WTC11 (cell line): ENCODE results near the gene STAM. TPM values are rescaled to one million over a fixed set of nuclear protein-coding genes. Genes with fewer than 3 reads are reported as not detected.
A peak's percentile ranks its signal among the peaks of the same experiment; 100 is the strongest.

ENCODE experiments used
- ATAC-seq: fragments of 200-7000 bp; cut with Tn5 transposase; 2 replicates; pipeline ENCODE4 v1.10.0; 2021; ENCODE audit warnings: mild to moderate bottlenecking, moderate library complexity
- CTCF ChIA-PET: fragments of 300-600 bp; sonication (Branson Sonifier 250); formaldehyde crosslinking; loops from one replicate; lab custom pipeline; 2021; ENCODE audit warnings: antibody characterized with exemption; lab: Charles Lee
- POLR2A ChIA-PET: fragments of 350-600 bp; sonication (Branson Sonifier 250); formaldehyde crosslinking; loops from one replicate; lab custom pipeline; 2021; ENCODE audit warnings: antibody characterized with exemption; lab: Charles Lee
- DNase-seq: peaks from one replicate; pipeline ENCODE4 v3.0.0; 2021; ENCODE audit warnings: low spot score
- H3K27ac Mint-ChIP-seq: 2 replicates; pipeline ENCODE4 v1.8.0; 2021; ENCODE audit warnings: mixed read lengths
- H3K27me3 Mint-ChIP-seq: 2 replicates; pipeline ENCODE4 v1.8.0; 2021; ENCODE audit warnings: low read depth, mild to moderate bottlenecking, moderate library complexity, mixed read lengths
- H3K36me3 Mint-ChIP-seq: 2 replicates; pipeline ENCODE4 v1.8.0; 2021; ENCODE audit warnings: mixed read lengths
- H3K4me1 Mint-ChIP-seq: 2 replicates; pipeline ENCODE4 v1.8.0; 2022; ENCODE audit warnings: mixed read lengths
- H3K4me3 Mint-ChIP-seq: 2 replicates; pipeline ENCODE4 v1.8.0; 2021; ENCODE audit warnings: mild to moderate bottlenecking, moderate library complexity, mixed read lengths
- H3K9me3 Mint-ChIP-seq: 2 replicates; pipeline ENCODE4 v1.8.0; 2021; ENCODE audit warnings: mixed read lengths
- ATF1 ChIP-seq: sonication (generic); formaldehyde crosslinking; IDR thresholded peaks from 2 replicates; pipeline ENCODE4 v1.8.1; 2023; ENCODE audit warnings: mild to moderate bottlenecking, moderate library complexity, missing genetic modification reagents
- CREM ChIP-seq: sonication (generic); formaldehyde crosslinking; IDR thresholded peaks from 2 replicates; pipeline ENCODE4 v1.8.1; 2022; ENCODE audit warnings: mild to moderate bottlenecking, missing genetic modification reagents, moderate library complexity
- ELF4 ChIP-seq: sonication (generic); formaldehyde crosslinking; IDR thresholded peaks from 2 replicates; pipeline ENCODE4 v1.8.1; 2022; ENCODE audit warnings: low read depth, mild to moderate bottlenecking, moderate library complexity, missing genetic modification reagents
- JAZF1 ChIP-seq: fragments of 250-450 bp; sonication (Bioruptor Pico); IDR thresholded peaks from 2 replicates; pipeline ENCODE4 v1.9.0; 2021; ENCODE audit warnings: moderate library complexity, mild to moderate bottlenecking, inconsistent platforms
- JUN ChIP-seq: sonication (generic); formaldehyde crosslinking; IDR thresholded peaks from 2 replicates; pipeline ENCODE4 v1.8.0; 2023; ENCODE audit warnings: mild to moderate bottlenecking, missing genetic modification reagents
- MXD4 ChIP-seq: fragments of 250-450 bp; sonication (Bioruptor Pico); IDR thresholded peaks from 2 replicates; pipeline ENCODE4 v1.8.0; 2021; ENCODE audit warnings: mild to moderate bottlenecking, moderate library complexity, borderline replicate concordance
- NFE2L1 ChIP-seq: sonication (generic); formaldehyde crosslinking; IDR thresholded peaks from 2 replicates; pipeline ENCODE4 v1.8.1; 2023; ENCODE audit warnings: missing genetic modification reagents
- NFYB ChIP-seq: sonication (generic); formaldehyde crosslinking; conservative IDR thresholded peaks from 2 replicates; pipeline ENCODE4 v1.8.0; 2022; ENCODE audit warnings: low read depth, missing genetic modification reagents
- OVOL2 ChIP-seq: fragments of 250-450 bp; sonication (Bioruptor Pico); IDR thresholded peaks from 2 replicates; pipeline ENCODE4 v1.9.0; 2021; ENCODE audit warnings: mild to moderate bottlenecking, borderline replicate concordance
- RORB ChIP-seq: fragments of 250-450 bp; sonication (Bioruptor Pico); IDR thresholded peaks from 2 replicates; pipeline ENCODE4 v1.9.0; 2021; ENCODE audit warnings: mild to moderate bottlenecking
- SP1 ChIP-seq: sonication (generic); formaldehyde crosslinking; conservative IDR thresholded peaks from 2 replicates; pipeline ENCODE4 v1.8.1; 2022; ENCODE audit warnings: missing genetic modification reagents
- TEAD1 ChIP-seq: sonication (generic); formaldehyde crosslinking; IDR thresholded peaks from 2 replicates; pipeline ENCODE4 v1.8.0; 2022; ENCODE audit warnings: mild to moderate bottlenecking, missing genetic modification reagents
- TEAD4 ChIP-seq: sonication (generic); formaldehyde crosslinking; IDR thresholded peaks from 2 replicates; pipeline ENCODE4 v1.8.0; 2022; ENCODE audit warnings: mild to moderate bottlenecking, missing genetic modification reagents
- ZBTB21 ChIP-seq: sonication (generic); formaldehyde crosslinking; IDR thresholded peaks from 2 replicates; pipeline ENCODE4 v1.8.1; 2023; ENCODE audit warnings: mild to moderate bottlenecking, missing genetic modification reagents, borderline replicate concordance
- ZNF232 ChIP-seq: sonication (generic); formaldehyde crosslinking; IDR thresholded peaks from 2 replicates; pipeline ENCODE4 v1.8.0; 2022; ENCODE audit warnings: mild to moderate bottlenecking, missing genetic modification reagents
- total RNA-seq: library from RNA; stranded (reverse); gene quantifications from 3 replicates; pipeline ENCODE4 v1.2.3, GENCODE V29; 2021
- TF ChIP-seq, protein P1 (sequence below): fragments of 250-450 bp; sonication (Bioruptor Pico); IDR thresholded peaks from 2 replicates; pipeline ENCODE4 v1.8.0; 2021; ENCODE audit warnings: mild to moderate bottlenecking
- TF ChIP-seq, protein P2 (sequence below): fragments of 250-450 bp; sonication (Bioruptor Pico); IDR thresholded peaks from 2 replicates; pipeline ENCODE4 v1.9.0; 2021; ENCODE audit warnings: mild to moderate bottlenecking
- TF ChIP-seq, protein P3 (sequence below): sonication (generic); formaldehyde crosslinking; IDR thresholded peaks from 2 replicates; pipeline ENCODE4 v1.8.1; 2023; ENCODE audit warnings: mild to moderate bottlenecking, missing genetic modification reagents, moderate library complexity
- TF ChIP-seq, protein P4 (sequence below): sonication (generic); formaldehyde crosslinking; IDR thresholded peaks from 2 replicates; pipeline ENCODE4 v1.8.0; 2023; ENCODE audit warnings: missing genetic modification reagents, mild to moderate bottlenecking, borderline replicate concordance

Gene STAM
- total RNA-seq, 1 experiment from 2014 or later: 24.2 TPM

DNA sequence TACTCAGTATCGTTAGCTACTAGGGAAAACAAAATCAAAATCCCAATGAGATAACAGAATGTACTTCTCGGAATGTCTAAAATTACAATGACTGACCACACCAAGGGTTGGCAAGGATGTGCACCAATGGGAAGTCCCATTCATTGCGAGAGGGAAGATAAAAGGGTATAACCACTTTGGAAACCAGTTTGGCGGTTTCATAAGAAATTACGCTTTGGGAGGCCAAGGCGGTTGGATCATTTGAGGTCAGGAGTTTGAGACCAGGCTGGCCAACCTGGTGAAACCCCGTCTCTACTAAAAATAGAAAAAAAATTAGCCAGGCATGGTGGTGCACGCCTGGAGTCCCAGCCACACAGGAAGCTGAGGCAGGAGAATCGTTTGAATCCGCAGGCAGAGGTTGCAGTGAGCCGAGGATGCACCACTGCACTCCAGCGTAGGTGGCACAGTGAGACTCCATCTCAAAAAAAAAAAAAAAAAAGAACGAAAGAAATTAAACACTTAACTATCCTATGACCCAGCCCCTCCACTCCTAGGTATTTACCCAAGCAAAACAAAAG, 34.4 kb upstream of the STAM start:
- no peak for DNase-seq
- Mint-ChIP-seq H3K36me3 (peaks cover 3% of the 10 kb centered on the region; the same call in 1 of the 2 replicates), H3K4me3 (no peak overlapping the region), H3K9me3 (no peaks in the 10 kb centered on the region), H3K27me3 (no peaks in the 10 kb centered on the region), H3K27ac (peak overlapping the region; percentile 70; the same call in 1 of the 2 replicates), H3K4me1 (no peaks in the 10 kb centered on the region)
- TF ChIP-seq ZBTB21 (no peak), NFE2L1 (no peak), JUN (CRISPR knock-in tag) (no peak), ELF4 (CRISPR knock-in tag) (no peak), NFYB (CRISPR knock-in tag) (no peak), ATF1 (CRISPR knock-in tag) (no peak), CREM (no peak), OVOL2 (CRISPR knock-in tag) (no peak), ZNF232 (CRISPR knock-in tag) (no peak)
- TF ChIP-seq, protein P1, sequence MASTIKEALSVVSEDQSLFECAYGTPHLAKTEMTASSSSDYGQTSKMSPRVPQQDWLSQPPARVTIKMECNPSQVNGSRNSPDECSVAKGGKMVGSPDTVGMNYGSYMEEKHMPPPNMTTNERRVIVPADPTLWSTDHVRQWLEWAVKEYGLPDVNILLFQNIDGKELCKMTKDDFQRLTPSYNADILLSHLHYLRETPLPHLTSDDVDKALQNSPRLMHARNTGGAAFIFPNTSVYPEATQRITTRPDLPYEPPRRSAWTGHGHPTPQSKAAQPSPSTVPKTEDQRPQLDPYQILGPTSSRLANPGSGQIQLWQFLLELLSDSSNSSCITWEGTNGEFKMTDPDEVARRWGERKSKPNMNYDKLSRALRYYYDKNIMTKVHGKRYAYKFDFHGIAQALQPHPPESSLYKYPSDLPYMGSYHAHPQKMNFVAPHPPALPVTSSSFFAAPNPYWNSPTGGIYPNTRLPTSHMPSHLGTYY (CRISPR knock-in tag): no peak
- TF ChIP-seq, protein P2, sequence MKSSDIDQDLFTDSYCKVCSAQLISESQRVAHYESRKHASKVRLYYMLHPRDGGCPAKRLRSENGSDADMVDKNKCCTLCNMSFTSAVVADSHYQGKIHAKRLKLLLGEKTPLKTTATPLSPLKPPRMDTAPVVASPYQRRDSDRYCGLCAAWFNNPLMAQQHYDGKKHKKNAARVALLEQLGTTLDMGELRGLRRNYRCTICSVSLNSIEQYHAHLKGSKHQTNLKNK (CRISPR knock-in tag): no peak
- ChIA-PET CTCF (interaction anchor here (0.6 to 0.9 kb wide), 3 partner anchors 236 to 692 kb away, joined by 3 to 4 read pairs (median 3); no protein-coding TSS in a partner anchor), POLR2A (interaction anchor here (1.2 kb wide), 1 partner anchor 34 kb away, joined by 3 read pairs; no protein-coding TSS in a partner anchor)
- ATAC-seq: no peak

DNA sequence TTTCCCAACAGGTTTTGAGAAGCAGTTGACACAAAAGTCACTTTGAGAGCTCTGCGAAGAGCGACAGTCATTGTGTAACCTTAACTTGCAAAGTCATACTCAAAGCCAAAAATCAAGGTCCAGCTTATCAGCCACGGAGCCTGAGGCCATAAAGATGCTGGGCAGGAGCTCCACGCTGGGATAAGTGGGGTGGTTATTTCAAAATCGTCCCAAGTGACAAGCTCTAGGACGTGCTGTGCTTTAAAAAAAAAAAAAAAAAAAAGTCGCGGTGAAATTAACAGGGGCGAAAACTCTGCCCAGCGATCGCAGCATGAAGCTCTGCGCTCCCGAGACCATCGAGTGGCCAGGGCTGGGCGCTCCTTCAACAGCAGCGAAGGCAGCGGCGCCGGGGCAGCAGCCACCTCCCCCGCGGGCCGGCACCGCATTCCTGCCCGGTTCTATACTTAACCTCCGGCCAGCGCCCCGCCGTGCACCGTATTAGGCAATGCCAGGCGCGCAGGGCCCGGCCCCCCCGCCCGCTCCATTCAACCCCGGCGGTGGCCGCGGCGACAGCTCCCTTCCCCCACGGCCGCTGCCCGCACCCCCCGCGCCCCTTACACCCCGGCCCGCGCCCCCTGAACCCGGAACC, 27.4 kb upstream of the STAM start:
- ATAC-seq: peak; percentile 68
- H3K27ac Mint-ChIP-seq: no peak overlapping the region
- H3K9me3 Mint-ChIP-seq: no peaks in the 10 kb centered on the region
- peaks cover 8% of the 10 kb centered on the region; the same call in 1 of the 2 replicates for H3K36me3 Mint-ChIP-seq
- no peaks in the 10 kb centered on the region for H3K27me3 Mint-ChIP-seq
- CTCF ChIA-PET: interaction anchor here (0.6 to 3.6 kb wide), 9 partner anchors 8 to 600 kb away, joined by 3 to 15 read pairs (median 4); partner anchors contain the start of gene STAM
- H3K4me3 Mint-ChIP-seq: peak overlapping the region; percentile 67
- TF ChIP-seq TEAD1 (CRISPR knock-in tag) (peak; percentile 57; the same call in 1 of the 2 replicates), TEAD4 (peak; percentile 70; the same call in 1 of the 2 replicates), RORB (no peak), SP1 (CRISPR knock-in tag) (no peak; the same call in 1 of the 2 replicates), JAZF1 (CRISPR knock-in tag) (no peak), MXD4 (CRISPR knock-in tag) (no peak), JUN (CRISPR knock-in tag) (0 out of 2 replicates have a peak, but pooled peaks have one; percentile 20)
- TF ChIP-seq, protein P3, sequence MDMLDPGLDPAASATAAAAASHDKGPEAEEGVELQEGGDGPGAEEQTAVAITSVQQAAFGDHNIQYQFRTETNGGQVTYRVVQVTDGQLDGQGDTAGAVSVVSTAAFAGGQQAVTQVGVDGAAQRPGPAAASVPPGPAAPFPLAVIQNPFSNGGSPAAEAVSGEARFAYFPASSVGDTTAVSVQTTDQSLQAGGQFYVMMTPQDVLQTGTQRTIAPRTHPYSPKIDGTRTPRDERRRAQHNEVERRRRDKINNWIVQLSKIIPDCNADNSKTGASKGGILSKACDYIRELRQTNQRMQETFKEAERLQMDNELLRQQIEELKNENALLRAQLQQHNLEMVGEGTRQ: peak; percentile 3; the same call in 1 of the 2 replicates
- TF ChIP-seq, protein P4, sequence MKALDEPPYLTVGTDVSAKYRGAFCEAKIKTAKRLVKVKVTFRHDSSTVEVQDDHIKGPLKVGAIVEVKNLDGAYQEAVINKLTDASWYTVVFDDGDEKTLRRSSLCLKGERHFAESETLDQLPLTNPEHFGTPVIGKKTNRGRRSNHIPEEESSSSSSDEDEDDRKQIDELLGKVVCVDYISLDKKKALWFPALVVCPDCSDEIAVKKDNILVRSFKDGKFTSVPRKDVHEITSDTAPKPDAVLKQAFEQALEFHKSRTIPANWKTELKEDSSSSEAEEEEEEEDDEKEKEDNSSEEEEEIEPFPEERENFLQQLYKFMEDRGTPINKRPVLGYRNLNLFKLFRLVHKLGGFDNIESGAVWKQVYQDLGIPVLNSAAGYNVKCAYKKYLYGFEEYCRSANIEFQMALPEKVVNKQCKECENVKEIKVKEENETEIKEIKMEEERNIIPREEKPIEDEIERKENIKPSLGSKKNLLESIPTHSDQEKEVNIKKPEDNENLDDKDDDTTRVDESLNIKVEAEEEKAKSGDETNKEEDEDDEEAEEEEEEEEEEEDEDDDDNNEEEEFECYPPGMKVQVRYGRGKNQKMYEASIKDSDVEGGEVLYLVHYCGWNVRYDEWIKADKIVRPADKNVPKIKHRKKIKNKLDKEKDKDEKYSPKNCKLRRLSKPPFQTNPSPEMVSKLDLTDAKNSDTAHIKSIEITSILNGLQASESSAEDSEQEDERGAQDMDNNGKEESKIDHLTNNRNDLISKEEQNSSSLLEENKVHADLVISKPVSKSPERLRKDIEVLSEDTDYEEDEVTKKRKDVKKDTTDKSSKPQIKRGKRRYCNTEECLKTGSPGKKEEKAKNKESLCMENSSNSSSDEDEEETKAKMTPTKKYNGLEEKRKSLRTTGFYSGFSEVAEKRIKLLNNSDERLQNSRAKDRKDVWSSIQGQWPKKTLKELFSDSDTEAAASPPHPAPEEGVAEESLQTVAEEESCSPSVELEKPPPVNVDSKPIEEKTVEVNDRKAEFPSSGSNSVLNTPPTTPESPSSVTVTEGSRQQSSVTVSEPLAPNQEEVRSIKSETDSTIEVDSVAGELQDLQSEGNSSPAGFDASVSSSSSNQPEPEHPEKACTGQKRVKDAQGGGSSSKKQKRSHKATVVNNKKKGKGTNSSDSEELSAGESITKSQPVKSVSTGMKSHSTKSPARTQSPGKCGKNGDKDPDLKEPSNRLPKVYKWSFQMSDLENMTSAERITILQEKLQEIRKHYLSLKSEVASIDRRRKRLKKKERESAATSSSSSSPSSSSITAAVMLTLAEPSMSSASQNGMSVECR (CRISPR knock-in tag): no peak; the same call in 1 of the 2 replicates
- POLR2A ChIA-PET: interaction anchor here (0.6 to 2.5 kb wide), 4 partner anchors 11 to 127 kb away, joined by 3 to 20 read pairs (median 3); partner anchors contain the start of gene STAM
- H3K4me1 Mint-ChIP-seq: peaks cover 11% of the 10 kb centered on the region
- peak; percentile 86 for DNase-seq
